HG03460 (cell line): ENCODE results near the gene ADD3.
"Not testable (repeated sequence)": the region's sequence is repeated elsewhere in the genome, so short reads cannot be mapped to it uniquely, and the experiment has no call there.

ENCODE experiments used
- ATAC-seq: cut with Tn5 transposase; IDR thresholded peaks from one replicate; pipeline ENCODE4 v1.9.1; 2021; ENCODE audit not compliant: unreplicated experiment

Gene ADD3

DNA sequence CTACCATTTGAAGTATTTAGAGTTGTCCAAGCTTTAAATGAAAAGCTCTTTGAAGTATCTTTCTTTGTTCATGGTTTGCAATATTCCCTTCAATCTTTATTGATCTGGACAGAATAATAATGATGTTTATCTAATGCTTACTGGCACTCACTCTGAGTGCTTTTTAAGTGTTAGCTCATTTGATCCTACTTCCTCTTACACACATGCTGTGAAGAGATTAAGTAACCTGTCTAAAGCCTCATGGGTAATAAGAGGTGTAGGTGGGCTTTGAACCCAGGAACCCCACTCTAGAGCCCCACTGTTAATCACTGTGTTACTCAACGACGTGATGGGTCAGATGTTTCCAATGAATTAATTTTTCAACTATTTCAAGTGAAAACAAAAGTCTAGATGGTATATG lies 31.1 kb upstream of the ADD3 start:
- ATAC-seq: no peak

DNA sequence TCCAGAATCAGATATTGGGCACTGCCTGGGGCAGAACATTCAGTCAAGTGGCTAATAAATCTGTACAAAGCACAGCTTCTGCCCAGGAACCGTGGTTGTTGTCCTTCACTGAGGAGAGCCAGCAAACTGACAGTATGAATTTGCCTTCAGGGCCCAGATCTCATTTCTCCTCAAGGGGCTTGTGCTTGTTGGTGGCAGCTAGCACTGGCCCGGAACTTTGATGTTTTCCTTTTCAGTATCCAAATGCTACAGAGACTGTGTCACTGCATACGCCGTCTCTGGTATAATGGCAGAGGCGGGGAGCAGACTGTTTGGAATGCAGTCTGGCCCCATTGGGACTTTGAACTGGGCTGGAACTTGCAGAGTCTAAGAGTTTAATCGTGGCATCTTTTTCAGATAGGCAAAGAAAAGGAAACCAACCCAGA lies 30.4 kb upstream of the ADD3 start:
- no peak for ATAC-seq

DNA sequence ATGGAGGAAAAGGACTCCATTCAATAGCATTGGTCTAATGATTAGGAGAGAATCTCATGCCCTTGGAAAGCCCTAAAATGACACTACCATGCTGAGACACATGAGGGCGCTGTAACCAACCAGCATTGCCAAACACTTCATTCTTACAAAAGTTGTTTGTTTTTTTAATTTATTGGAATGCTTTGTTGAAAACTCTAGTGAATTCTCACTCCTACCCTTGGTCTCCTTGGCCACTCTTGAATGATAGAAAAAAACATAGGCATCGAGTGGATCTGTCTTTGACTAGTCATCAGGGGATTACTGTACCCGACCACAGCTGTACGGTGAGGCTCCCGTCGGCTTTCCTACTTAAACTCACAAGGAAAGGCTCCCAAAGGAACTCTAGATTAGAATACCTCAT lies 29.3 kb upstream of the ADD3 start:
- ATAC-seq: no peak

DNA sequence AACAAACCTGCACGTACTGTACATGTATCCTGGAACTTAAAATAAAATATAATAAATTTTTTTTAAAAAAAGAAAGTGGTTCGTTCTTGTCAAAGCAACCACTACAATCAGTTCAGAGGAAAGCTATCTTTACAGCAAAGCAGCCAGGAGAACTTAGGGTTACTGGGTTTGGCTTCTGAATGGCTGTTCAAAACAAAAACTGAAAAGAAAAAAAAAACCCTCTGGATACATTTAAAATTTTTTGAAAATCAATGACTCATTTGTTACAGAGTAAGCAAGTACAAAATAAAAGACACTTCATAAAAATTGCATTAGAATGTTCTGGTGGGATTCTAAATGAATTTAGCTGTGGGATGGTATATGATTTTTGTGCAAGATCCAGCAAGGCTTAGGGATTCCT lies 28.6 kb upstream of the ADD3 start:
- ATAC-seq: no peak

DNA sequence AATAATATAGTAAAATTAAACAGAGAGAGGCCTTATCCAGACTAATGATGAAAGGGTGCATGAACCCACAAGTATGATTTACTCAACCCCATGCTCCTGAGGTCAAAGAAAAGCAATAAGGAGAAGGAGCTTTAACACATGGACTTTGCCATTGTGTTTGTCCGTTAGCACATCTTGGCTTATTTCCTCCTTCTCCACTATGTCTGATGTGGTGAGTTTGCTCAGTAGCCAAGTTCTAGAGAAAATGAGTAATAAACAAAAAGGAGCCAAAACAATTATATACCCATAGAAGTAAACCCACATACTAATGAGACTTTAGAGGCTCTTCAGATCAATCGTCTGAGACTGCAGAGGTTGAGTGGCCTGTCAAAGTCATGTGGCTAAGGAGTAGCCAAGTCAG lies 26.1 kb upstream of the ADD3 start:
- ATAC-seq: no peak

DNA sequence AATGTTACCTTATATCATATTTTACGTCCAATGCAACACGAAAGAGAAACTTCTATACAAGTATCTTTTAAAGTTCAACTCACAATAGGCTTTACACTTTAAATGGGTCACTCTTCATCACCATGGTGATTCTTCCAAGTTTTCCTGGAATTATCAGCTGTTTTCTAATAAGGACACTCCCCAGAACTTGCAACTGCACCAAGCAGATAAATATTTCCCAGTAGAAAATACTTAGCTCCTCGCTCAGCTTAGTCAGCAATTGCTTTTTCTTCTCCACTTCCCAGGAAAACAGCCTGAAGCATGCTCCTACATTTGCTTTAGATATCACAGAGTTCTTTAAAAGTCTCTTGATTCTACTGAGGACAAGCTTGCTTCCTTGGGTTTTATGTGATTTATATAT lies 25.7 kb upstream of the ADD3 start:
- no peak for ATAC-seq

DNA sequence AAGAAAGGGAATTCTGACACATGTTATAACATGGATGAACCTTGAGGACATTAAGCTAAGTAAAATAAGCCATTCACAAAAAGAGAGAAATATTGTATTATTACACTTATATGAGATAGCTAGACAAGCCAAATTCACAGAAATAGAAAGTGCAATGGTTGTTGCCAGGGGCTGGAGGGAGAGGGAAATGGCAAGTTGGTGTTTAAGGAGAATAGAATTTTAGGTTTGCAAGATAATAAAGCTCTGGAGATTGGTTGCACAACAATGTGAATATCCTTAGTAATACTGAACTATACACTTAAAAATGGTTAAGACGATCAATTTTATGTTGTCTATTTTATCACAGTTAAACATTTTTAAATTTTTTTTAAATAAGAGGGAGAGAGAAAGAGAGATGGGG lies 25.0 kb upstream of the ADD3 start:
- ATAC-seq: no peak

DNA sequence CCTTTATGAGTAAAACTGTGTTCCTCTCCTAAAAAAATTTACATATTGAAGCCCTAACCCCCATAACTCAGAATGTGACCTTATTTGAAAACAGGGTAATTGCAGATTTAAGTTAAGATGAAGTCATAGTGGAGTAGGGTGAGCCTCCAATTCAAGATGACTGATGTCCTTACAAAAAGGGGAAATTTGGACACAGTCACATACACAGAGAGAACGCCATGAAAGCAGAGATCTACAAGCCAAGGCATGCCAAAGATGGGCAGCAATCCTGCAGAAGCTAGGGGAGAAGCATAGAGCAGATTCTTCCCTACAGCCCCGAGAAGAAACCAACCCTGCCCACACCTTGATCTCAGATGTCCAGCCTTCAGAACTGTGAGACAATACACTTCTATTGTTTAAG lies 23.8 kb upstream of the ADD3 start:
- no peak for ATAC-seq

DNA sequence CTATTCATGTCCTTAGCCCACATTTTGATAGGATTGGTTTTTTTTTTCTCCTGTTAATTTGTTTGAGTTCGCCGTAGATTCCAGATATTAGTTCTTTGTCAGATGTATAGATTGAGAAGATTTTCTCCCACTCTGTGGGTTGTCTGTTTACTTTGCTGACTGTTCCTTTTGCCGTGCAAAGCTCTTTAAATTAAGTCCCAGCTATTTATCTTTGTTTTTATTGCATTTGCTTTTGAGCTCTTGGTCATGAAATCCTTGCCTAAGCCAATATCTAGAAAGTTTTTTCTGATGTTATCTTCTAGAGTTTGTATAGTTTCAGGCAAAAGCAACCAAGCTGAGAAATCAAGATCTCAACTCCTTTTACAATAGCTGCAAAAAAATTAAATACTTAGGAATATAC lies 22.0 kb upstream of the ADD3 start:
- not testable (repeated sequence) for ATAC-seq

DNA sequence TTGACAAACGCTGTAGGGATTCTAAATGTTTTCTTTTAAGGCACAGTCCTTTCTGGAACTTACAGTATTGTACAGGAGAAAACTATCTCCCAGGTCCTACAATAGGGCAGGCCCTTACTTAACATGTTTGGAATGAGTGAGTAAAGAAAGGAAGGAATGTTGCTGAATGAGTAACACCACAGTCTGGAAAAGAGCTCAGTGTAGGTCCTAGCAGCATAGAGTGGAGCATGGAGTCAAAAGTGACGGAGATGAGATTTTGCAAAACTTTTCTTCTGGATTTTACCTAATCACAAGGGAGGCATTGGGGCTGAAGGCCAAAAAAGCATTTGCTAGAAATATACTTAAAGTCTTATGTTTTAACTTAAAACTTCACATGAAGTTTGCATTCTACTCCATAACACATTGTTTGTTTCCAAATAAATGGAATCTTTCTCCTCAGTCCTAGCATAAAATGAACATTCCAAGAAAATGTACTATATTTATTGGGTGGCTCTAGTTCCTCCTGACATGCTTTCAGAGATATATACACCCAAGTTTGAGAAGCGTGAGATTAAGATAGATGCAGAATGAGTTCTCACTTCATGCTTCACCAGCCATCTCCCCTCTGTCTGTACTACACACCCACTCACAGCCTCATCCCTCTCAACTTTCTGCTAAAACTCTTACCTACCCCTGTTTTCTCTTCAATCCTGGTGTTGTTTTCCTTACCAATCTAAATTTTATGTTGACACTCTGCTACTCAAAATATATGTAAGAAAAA lies 20.2 kb upstream of the ADD3 start:
- ATAC-seq: no peak

DNA sequence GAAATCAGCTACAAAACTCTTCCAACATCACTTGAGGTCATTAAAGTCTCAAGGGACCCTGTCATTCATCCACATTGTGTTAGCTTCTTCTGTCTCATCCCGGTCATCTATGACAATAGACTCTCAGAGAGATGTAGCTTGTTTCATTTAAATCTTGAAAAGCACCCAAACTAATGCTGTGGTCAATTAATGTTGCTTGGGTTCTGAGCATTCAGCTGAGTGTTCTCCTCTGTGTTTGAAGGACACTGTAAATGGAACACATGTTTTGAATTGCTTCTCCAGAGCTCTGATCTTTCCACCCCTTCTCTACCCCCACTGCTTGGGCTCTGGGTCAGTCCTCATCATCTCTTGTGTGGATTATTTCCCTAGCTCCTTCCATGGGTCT lies 19.6 kb upstream of the ADD3 start:
- no peak for ATAC-seq

DNA sequence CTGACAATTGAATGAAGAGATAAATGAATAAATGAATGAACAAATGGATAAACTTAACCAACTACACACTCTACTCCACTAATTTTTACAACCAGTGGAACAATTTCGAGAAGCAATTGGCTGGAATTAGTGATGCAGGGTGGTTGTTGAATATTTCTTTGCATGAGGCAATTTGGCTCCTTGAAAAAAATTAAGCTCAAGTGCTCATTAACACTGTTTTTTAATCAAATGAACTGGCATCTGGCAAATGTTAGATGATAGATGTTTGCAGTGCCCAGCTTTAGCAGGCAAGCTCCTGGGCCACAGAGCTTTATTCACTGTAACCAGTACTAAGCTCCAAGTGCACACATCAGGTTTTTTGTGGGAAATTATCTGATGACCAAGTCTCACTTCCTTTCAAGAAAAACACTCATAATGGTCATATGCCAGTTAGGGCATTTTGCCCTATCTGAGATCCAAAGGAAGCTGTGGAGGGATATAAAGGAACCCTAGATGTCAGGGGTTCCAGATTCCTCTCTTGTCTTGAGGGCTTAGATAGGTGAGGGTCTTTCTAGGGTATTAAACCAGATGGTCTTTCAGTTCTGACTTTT lies 16.4 kb upstream of the ADD3 start:
- ATAC-seq: no peak

DNA sequence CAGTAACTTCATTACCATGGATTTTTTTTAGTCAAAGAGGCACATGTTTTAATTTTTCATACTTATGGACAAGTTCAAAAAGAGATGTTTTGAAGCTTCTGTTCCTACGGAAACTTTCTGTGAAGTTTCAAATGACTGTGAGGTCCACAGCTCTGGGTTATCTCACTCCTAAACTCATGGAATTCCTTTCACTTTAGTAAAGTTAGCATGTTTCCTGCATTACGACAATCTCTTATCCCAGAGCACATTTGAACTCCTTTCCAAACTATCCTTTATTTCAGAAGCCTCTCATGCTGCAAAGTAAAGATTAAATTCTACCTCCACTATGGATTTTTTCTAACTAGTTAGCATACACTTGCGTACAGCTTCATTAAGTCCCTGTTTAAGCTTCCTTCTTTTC lies 15.3 kb upstream of the ADD3 start:
- ATAC-seq: no peak

DNA sequence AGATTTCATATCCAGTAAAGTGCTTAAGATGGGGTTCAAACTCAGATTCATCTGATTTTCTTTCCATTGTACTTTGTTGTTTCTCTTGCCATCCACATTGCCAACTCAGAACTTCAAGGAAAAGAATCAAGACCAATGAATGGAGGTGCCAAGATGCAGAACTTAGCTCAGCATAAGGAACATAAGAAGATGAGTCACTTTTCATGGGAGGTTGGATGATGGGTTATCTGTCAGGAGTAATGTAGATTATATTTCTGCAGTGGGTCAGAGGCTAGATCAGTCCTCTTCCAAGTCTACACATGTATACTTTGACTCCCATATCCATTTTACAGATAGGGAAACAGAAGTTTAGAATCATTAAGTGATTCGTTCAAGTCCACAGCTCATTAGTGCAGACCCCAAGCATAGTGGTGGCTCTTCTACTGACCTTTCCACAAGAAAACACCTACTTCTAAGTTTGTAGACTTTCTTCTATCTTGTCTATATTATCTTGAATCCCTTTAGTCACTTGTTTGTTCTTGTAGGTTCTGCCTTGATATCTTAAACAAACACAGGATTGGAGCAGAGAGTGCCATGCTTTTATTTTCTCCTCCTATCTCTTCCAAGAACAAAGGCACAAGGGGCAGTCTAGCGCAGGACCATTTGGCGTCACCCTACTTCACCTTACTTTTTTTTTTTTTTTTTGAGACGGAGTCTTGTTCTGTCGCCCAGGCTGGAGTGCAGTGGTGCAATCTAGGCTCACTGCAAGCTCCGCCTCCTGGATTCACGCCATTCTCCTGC lies 14.0 kb upstream of the ADD3 start:
- no peak for ATAC-seq

DNA sequence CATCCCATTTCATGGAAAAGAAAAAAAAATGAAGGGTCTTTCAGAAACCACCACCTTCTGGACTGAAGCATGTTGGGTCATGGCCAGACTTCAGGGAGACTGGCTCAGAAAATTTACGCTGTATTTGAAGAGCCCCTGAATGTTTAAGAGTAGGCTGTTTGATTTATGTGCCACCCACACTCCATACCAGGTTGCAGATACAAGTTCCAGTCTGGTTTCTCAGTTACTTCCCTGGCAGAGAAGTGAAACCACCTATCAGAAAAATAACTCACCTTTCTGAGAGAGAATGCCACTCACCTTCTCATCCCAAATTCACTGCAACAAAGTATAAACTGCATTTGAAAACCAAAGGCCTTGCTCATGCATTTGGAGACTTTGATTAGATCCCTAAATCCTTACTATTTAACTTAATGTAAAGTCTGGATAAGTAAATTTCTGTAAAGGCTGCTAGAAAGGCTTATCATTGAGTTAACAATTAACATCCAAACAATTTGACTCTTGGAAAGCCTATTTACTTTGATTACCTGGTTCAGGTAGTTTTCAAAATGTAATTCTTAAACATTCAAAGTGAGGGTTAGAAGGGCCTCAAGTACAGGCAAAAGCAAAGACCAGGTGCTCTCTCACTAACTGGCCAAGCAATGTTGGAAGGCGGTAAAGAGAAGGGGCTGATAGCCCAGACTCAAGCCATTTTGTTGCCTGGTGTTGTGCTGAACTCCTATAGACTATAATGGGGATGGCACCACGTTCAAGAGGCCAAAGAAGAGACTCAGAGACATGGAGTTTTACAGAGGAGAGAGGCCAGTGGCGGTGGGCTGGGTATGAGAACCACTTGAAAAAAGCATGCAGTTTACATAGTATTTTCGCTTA lies 12.8 kb upstream of the ADD3 start:
- ATAC-seq: no peak

DNA sequence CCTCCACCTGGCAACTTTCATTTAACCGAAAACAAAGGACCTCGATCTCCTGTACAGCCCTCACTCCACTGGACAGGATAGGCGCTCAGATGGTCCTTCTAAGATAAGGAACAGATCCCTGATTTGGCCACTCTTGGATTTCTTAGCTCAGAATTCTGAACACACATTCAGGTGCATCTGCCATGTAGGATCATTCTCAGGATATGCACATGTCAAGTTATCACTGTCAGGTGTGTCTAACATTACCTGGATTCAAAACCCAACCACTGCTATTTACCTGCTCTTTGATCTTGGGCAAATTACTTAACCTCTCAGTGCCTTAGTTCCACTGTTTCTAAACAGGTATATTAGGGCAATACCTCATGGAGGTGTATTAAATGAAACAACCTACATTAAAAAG lies 12.2 kb upstream of the ADD3 start:
- no peak for ATAC-seq

DNA sequence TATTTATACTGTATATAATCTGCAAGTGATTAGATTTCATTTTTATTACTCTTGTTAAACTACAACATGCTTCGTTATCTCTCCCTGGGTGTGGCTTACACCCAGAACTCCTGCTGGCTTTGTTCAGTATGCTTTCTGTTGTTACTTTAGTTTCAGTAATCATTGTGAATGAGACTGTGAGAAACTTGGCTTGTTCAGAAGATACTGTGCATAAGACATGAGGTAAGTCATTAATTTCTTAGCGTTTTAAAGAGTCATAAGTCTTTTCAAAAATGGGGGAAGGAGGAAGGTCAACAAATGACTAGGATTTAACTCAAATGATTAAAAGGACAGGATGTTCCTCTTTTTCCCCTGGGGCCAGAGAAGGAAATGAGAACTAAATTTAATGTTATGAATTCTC lies 11.6 kb upstream of the ADD3 start:
- peak; percentile 85 for ATAC-seq

DNA sequence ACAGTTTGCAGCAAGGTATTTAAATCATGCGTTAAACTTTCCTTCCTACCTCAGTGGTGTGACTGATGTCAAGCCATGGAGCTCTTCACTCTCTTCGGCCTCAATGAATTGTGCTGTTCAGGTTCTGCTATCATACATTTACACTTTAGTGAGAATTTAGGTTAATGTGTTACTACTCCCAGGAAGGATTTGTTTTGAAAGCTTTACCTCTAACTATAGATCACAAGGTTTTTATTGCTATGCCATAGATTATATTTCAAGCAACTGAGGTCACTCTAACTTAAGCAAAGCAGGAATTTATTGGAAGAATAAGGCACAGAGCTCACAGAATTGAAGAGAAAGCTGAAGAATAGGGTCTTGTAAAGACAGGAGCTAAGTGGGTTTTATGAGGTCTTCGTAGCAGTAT lies 11.0 kb upstream of the ADD3 start:
- ATAC-seq: peak; percentile 25

DNA sequence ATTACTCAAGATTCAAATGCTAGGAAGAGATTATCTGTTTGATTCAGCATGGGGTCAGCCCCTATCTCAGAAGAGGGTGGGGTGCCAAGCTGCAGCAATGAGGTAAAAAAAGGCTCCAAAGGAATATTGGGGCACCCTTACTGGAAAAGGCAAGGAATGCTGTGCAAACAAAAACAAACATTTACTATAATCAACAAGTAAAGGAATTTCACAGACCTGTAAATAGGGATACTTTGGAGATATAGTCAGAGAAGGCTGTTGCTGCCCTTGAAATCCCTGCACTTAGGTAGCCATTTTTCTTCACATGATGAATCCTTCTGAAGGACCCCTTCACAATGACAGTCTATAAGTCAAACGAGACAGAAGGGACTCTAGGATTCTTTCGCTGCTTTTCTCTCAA lies 10.6 kb upstream of the ADD3 start:
- ATAC-seq: no peak

DNA sequence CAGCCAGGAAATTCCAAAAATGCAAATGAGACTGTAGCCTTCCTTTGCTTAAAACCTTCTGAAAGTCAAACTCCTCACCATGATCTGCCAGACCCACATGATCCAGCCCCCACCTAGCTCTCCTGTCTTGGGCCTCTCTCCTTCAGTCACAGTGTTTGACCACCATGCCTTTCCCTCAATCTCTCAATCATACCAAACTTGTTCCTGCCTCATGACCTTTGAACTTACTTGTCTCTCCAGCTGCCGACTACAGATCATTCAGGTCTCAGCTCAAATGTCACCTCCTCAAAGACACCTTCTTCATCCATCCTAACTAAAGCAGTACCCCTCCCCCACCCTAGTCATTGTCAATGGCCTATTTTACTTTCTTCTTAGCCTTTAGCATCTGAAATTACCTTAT lies 9.3 kb upstream of the ADD3 start:
- ATAC-seq: no peak

DNA sequence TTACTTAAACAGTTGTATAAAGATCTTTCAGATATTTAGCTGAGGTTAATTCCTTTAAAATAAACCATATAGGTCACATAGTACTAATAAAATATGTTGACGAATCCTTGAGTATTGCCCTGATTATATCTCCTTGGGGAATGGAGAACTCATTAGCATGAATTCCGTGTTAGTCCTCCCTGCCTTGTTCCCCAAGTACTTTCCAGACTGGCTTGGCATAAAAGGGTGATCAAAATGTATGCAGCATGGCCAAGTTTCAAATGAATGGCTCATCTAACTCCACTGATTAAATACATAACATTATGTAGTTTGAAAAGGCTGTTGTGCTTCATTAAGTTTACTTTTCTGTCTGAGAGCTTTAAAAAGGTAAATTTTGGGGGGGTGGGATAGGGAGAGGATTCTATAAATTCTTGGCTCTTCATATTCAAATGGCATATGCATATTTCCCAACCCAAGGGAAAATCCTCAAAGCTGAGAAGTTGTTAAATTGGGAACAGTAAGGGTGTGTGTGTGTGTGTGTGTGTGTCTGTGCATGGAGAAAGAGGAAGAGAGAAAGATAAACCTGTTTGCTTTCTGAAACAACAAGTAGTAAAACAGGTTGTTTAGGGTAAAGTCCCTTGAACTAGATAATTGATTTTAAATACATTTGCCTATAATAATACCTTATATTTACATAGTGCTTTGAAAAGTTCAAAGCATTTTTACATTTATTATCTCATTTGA lies 4.8 kb upstream of the ADD3 start:
- no peak for ATAC-seq
